Mesenteric fat pad (tissue), 1 donor: Measurements from ENCODE around the gene UTRN. TPM values are rescaled to one million over a fixed set of nuclear protein-coding genes. Genes with fewer than 3 reads are reported as not detected.

Experiments
- total RNA-seq: library from RNA; stranded (reverse); fragmentation: NEBNext Ultra II Directional; extraction: Animal tissue kit (Norgen Biotek cat#: 25700); gene quantifications from one replicate; pipeline ENCODE4 v1.2.1, GENCODE V29; 2021
- donor health status: DM: yes; HTN: yes; CAD: no.

The UTRN gene
- total RNA-seq, 1 donor from 2014 or later: 193 TPM

Other genes starting within 250 kb of the UTRN start
- 106 TPM for gene SF3B5, start 189.8 kb upstream of the UTRN start, total RNA-seq
- gene STX11, start 134.8 kb upstream of the UTRN start, total RNA-seq: 32.7 TPM